HCT116 (cell line): ENCODE data around the gene SH3BP1.

Experiments used
- CEBPB ChIP-seq: IDR thresholded peaks from 2 replicates; pipeline ENCODE4 v1.6.1; 2012; ENCODE audit warnings: low read depth
- CTCF ChIP-seq, 3 experiments: fragments of 200-600 bp in 1 of 3; sonication (generic) in 1 of 3; IDR thresholded peaks in 2 of 3; conservative IDR thresholded peaks in 1 of 3; 2 replicates each; pipeline ENCODE4 v1.5.1; 2012 to 2017; ENCODE audit warnings: low read depth in 2 of 3, low read length in 2 of 3, antibody characterized with exemption in 1 of 3, borderline replicate concordance in 1 of 3, control low read depth in 1 of 3, mild to moderate bottlenecking in 1 of 3, mixed read lengths in 1 of 3, mixed run types in 1 of 3, moderate library complexity in 1 of 3; ENCODE audit not compliant: insufficient read depth in 1 of 3
- JUND ChIP-seq: IDR thresholded peaks from 2 replicates; pipeline ENCODE4 v1.6.1; 2012
- POLR2A ChIP-seq: IDR thresholded peaks from 2 replicates; pipeline ENCODE4 v1.7.0; 2011; ENCODE audit warnings: borderline replicate concordance; ENCODE audit not compliant: insufficient read depth, insufficient read length; ENCODE audit errors: extremely low read depth
- RAD21 ChIP-seq: IDR thresholded peaks from 2 replicates; pipeline ENCODE4 v1.6.1; 2012; ENCODE audit warnings: low read depth, mild to moderate bottlenecking
- REST ChIP-seq: IDR thresholded peaks from 2 replicates; pipeline ENCODE4 v1.6.1; 2012; ENCODE audit warnings: low read depth
- SP1 ChIP-seq: IDR thresholded peaks from 2 replicates; pipeline ENCODE4 v1.6.1; 2012; ENCODE audit warnings: low read depth
- ZNF274 ChIP-seq: fragments of 200-500 bp; sonication (Bioruptor generic); IDR thresholded peaks from 2 replicates; pipeline ENCODE4 v1.6.1; 2014; ENCODE audit warnings: mild to moderate bottlenecking, low read depth, low read length, inconsistent platforms

GRCh38 chr22:37701141-37701786 lies 61.8 kb downstream of the SH3BP1 start:
- TF ChIP-seq SP1 (no peak), REST (no peak), CTCF (IDR thresholded peaks at IDR 0.05 in 2 of 3, conservative IDR thresholded peaks at IDR 0.05 in 1 of 3; ENCODE audit: borderline replicate concordance in 1 of 3, insufficient read depth in 1 of 3, low read depth in 2 of 3, low read length in 2 of 3) (no peak), RAD21 (no peak), POLR2A (no peak), CEBPB (no peak), JUND (no peak), ZNF274 (no peak)
